Uterus (tissue), 4 donors: ENCODE results near the gene ARHGEF19. TPM values are rescaled to one million over a fixed set of nuclear protein-coding genes. Genes with fewer than 3 reads are reported as not detected.
A peak's percentile ranks its signal among the peaks of the same experiment; 100 is the strongest.

Experiments used
- DNase-seq, 2 donors: peaks; one replicate each; pipeline ENCODE4 v3.0.0-alpha.2; 2019 to 2020
- H3K27ac ChIP-seq, 2 donors: fragments of 200-600 bp; sonication (generic); 1 replicate in 1 of 2; 2 replicates in 1 of 2; pipeline ENCODE4 v1.5.1; 2016 to 2018
- H3K27me3 ChIP-seq, 2 donors: fragments of 200-600 bp; sonication (generic); one replicate each; pipeline ENCODE4 v1.5.1; 2018 to 2019; ENCODE audit warnings: control low read depth in 1 of 2
- H3K36me3 ChIP-seq, 2 donors: fragments of 200-600 bp; sonication (generic); one replicate each; pipeline ENCODE4 v1.5.1; 2019; ENCODE audit warnings: control low read depth in 1 of 2
- H3K4me1 ChIP-seq, 2 donors: fragments of 200-600 bp; sonication (generic); one replicate each; pipeline ENCODE4 v1.5.1; 2018 to 2019; ENCODE audit warnings: control low read depth in 1 of 2
- H3K4me3 ChIP-seq, 2 donors: fragments of 200-600 bp; sonication (generic); 1 replicate in 1 of 2; 2 replicates in 1 of 2; pipeline ENCODE4 v1.5.1; 2018 to 2019; ENCODE audit warnings: mild to moderate bottlenecking in 1 of 2
- H3K9me3 ChIP-seq, 2 donors: fragments of 200-600 bp; sonication (generic); one replicate each; pipeline ENCODE4 v1.5.1; 2019; ENCODE audit warnings: control low read depth in 1 of 2
- POLR2A ChIP-seq, 2 donors: fragments of 450-650 bp; IDR thresholded peaks; one replicate each; pipeline ENCODE4 v1.6.1; 2016; ENCODE audit warnings: antibody characterized with exemption in 2 of 2, mild to moderate bottlenecking in 1 of 2, moderate library complexity in 1 of 2
- intact Hi-C: fragments of 100-400 bp; cut with DNase I; formaldehyde crosslinking; loops from one replicate; pipeline ENCODE4 v1.15.1; 2023; ENCODE audit warnings: low total_unique reads
- total RNA-seq, 4 donors: library from RNA; depleted of rRNA in 3 of 4; stranded (reverse); fragments of >200 nt in 3 of 4; gene quantifications; one replicate each; pipeline versions ENCODE4 v1.1.0 to v1.2.4, GENCODE V29; 2014 to 2023
- TF ChIP-seq, protein P1 (sequence below), 4 experiments: fragments of 200-600 bp in 2 of 4; fragments of 450-650 bp in 2 of 4; sonication (generic) in 2 of 4; IDR thresholded peaks; one replicate each; pipeline ENCODE4 v1.5.1; 2016 to 2019; ENCODE audit warnings: antibody characterized with exemption in 4 of 4, mild to moderate bottlenecking in 2 of 4, moderate library complexity in 1 of 4
- donor health status: DM: yes; HTN: yes; CAD: no.

Gene ARHGEF19
- total RNA-seq, 4 donors from 2014 or later: 3.6 to 26.8 (median 12.2) TPM

DNA sequence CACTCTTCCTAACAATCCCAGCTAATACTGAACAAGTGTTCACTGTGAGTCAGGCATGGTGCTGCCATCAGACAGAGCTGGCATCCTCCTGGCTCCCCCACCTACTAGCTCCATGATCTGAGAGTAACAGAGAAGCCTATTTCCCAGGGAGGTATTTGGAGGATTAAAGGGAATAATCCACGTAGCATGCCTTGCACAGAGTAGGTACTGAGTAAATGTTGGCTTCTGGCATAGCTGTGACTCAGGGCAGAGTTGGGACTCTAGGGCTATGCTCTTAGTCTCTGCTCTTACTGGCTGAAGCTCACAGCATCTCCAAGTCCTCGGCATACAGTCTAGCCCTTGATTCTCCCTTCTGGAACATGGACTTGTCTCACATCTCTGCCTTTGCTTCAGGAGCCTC, 8.2 kb downstream of the ARHGEF19 start:
- peaks cover 0 to 7% of the 10 kb centered on the region in 2 donors for H3K4me1 ChIP-seq
- no peaks in the 10 kb centered on the region for H3K36me3 ChIP-seq
- H3K9me3 ChIP-seq: no peaks in the 10 kb centered on the region
- intact Hi-C loops: loop anchor here (10.0 kb wide), 1 partner anchor 161 kb away; the partner anchor contains the start of gene SZRD1
- no peak overlapping the region for H3K4me3 ChIP-seq
- no peak for DNase-seq
- H3K27me3 ChIP-seq: no peaks in the 10 kb centered on the region
- H3K27ac ChIP-seq: no peak overlapping the region
- TF ChIP-seq POLR2A (IDR thresholded peaks at IDR 0.05): no peak
- TF ChIP-seq, protein P1, sequence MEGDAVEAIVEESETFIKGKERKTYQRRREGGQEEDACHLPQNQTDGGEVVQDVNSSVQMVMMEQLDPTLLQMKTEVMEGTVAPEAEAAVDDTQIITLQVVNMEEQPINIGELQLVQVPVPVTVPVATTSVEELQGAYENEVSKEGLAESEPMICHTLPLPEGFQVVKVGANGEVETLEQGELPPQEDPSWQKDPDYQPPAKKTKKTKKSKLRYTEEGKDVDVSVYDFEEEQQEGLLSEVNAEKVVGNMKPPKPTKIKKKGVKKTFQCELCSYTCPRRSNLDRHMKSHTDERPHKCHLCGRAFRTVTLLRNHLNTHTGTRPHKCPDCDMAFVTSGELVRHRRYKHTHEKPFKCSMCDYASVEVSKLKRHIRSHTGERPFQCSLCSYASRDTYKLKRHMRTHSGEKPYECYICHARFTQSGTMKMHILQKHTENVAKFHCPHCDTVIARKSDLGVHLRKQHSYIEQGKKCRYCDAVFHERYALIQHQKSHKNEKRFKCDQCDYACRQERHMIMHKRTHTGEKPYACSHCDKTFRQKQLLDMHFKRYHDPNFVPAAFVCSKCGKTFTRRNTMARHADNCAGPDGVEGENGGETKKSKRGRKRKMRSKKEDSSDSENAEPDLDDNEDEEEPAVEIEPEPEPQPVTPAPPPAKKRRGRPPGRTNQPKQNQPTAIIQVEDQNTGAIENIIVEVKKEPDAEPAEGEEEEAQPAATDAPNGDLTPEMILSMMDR (IDR thresholded peaks at IDR 0.05): no peak

DNA sequence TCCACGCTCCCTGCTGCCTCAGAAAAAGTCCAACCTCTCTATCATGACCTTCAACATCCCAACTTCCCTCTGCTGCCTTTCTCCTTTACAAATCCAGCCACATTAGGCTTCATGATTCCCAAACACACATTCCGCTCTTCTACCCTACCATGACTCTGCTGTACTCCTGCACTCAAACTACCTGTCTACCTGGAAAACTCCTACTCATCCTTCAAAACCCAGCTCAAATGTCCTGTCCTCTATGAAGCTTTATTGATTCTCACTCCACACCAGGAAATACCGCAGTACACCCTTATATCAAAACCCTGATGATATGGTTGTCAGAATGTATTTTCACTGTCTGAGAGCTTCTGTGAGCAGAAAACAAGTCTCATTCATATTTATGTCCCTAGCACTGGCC, 8.9 kb downstream of the ARHGEF19 start:
- Histone ChIP-seq H3K27ac (no peak overlapping the region), H3K36me3 (no peaks in the 10 kb centered on the region), H3K9me3 (no peaks in the 10 kb centered on the region), H3K4me3 (no peak overlapping the region), H3K4me1 (peaks cover 0 to 7% of the 10 kb centered on the region in 2 donors), H3K27me3 (no peaks in the 10 kb centered on the region)
- DNase-seq: no peak
- intact Hi-C loops: loop anchor here (10.0 kb wide), 1 partner anchor 161 kb away; the partner anchor contains the start of gene SZRD1
- TF ChIP-seq POLR2A (IDR thresholded peaks at IDR 0.05): no peak
- TF ChIP-seq, protein P1 (IDR thresholded peaks at IDR 0.05): no peak

DNA sequence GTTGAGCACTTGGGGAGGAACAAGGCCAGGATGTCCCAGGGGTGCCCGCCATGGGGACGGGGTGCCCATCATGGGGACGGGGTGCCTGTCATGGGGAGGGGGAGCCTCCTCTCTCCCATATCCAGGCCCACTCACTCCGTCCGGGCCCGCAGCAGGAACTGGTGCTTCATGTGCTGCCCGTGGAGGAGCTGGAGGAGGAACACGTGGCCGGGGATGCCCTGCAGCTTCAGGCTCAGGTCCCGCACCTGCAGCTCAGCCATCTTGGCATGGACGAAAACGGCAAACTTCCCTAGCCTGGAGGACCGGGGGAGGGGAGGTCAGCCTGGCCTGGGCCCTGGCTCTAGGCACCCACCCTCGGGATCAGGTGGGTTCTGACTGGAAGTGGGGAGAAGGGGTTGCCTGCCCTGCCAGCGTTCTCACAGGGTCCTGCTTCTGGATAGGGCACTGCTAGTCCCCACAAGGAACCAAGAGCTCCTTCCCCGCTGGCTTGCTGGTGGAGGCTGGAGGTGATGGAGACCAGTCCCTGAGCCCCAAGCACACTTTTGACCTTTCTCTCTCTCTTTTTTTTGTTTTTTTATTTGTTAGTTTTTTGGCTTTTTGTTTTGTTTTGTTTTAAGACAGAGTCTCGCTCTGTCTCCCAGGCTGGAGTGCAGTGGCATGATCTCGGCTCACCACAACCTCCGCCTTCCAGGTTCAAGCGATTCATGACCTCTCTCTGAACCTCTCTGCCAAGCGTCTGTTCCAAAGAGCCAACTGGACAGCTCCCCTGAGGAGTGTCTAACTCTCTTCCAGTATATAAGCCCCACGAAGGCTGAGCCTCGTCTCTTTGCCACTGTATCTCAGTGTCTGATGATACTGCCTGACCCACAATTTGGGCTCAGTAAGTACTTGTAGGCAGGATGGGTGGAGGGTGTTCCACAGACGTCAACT, 9.9 kb downstream of the ARHGEF19 start:
- no peaks in the 10 kb centered on the region for H3K27me3 ChIP-seq
- TF ChIP-seq POLR2A (IDR thresholded peaks at IDR 0.05): no peak
- TF ChIP-seq, protein P1 (IDR thresholded peaks at IDR 0.05): no peak
- no peak overlapping the region for H3K4me3 ChIP-seq
- H3K27ac ChIP-seq: peak overlapping the region in 1 of 2 donors; percentile 9
- no peaks in the 10 kb centered on the region for H3K36me3 ChIP-seq
- peaks cover 0 to 4% of the 10 kb centered on the region in 2 donors for H3K4me1 ChIP-seq
- H3K9me3 ChIP-seq: no peaks in the 10 kb centered on the region
- intact Hi-C loops: loop anchor here (10.0 kb wide), 1 partner anchor 162 kb away; the partner anchor contains the start of gene SZRD1
- DNase-seq: no peak

DNA sequence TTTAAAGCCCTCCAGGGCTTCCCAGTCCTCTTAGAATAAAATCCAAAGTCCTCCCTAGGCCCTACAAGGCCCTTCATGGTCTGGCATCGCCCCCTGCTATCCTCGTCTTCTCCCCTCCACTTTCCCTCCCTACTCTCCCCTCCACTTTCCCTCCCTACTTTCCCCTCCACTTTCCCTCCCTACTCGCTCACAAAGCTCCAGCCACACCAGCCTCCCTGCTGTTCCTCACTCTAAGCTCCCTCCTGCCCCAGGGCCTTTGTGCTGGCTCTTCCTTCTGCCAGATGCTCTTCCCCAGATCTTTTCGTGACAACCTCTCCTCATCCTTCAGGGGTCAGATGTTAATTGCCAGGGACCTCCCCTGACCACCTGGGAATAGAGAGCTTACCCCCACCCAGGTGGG, 12.8 kb downstream of the ARHGEF19 start:
- Histone ChIP-seq H3K9me3 (no peaks in the 10 kb centered on the region), H3K4me3 (no peak overlapping the region), H3K36me3 (no peaks in the 10 kb centered on the region), H3K27me3 (no peaks in the 10 kb centered on the region), H3K27ac (peak overlapping the region in 1 of 2 donors; percentile 48), H3K4me1 (peaks cover 0 to 5% of the 10 kb centered on the region in 2 donors)
- DNase-seq: no peak
- no peak for TF ChIP-seq POLR2A (IDR thresholded peaks at IDR 0.05)
- TF ChIP-seq, protein P1 (IDR thresholded peaks at IDR 0.05): no peak
- intact Hi-C loops: loop anchor here (10.0 kb wide), 1 partner anchor 165 kb away; the partner anchor contains the start of gene SZRD1

DNA sequence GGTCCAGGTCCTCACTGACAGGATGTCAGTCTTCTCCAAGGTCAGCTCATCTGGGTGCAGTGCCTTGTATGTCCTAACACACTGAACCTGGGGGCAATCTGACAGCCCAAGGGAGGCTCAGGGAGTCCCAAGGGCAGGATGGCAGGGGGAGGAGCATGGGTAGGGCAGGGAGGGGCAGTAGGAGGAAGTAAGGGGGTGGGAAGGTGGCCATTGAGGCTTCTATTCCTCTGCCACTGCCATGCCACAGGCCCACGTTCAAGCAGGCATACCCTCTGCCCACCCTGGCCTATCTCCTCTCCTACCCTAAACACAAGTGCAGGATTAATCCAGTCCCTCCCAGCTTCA, 13.3 kb downstream of the ARHGEF19 start:
- peak overlapping the region in 1 of 2 donors; percentile 48 for H3K27ac ChIP-seq
- intact Hi-C loops: no loop called here
- H3K9me3 ChIP-seq: no peaks in the 10 kb centered on the region
- H3K4me1 ChIP-seq: peaks cover 0 to 5% of the 10 kb centered on the region in 2 donors
- no peak for DNase-seq
- TF ChIP-seq POLR2A (IDR thresholded peaks at IDR 0.05): no peak
- TF ChIP-seq, protein P1 (IDR thresholded peaks at IDR 0.05): no peak
- no peaks in the 10 kb centered on the region for H3K27me3 ChIP-seq
- no peak overlapping the region for H3K4me3 ChIP-seq
- no peaks in the 10 kb centered on the region for H3K36me3 ChIP-seq
